ENCODE results near the gene FTO. TPM values are rescaled to one million over a fixed set of nuclear protein-coding genes. Genes with fewer than 3 reads are reported as not detected.

FTO gene
- polyA plus RNA-seq, 1 donor from 2014 or later = 80.1 TPM

DNA sequence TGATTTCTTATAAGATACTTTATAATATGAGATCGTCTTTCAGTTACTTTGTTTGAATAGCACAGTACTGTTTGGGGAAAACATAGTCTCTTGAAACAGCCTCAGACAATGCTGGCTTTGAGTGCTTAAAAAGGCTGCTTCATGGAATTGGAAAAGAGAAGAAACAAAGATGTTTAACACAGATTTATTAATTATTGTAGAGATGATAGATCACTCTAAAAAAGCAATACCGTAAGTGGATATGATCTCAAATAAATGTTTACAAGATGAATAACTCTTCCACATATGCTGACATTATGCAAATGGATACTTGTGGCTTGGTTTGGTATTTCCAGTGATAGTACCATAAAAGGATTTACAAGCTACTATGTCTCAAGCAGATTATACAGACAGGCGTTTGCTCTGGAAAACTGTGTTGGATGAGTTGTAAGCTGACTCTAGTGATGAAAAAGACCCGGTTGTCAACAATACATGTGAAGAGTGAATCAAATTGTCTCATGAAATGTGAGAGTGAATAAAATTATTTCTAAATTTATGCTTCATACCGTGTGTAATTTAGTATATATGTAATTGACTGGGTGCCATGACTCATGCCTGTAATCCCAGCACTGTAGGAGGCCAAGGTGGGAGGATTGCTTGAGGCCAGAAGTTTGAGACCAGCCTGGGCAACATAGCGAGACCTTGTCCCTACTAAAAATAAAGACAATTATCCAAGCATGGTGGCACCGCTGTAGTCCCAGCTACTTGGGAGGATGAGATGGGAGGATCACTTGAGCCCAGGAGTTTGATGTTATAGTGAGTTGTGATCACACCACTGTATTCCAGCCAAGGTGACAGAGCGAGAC, 105.4 kb downstream of the FTO start:
- H3K27ac ChIP-seq (ENCODE audit: low read length) = no peak overlapping the region

DNA sequence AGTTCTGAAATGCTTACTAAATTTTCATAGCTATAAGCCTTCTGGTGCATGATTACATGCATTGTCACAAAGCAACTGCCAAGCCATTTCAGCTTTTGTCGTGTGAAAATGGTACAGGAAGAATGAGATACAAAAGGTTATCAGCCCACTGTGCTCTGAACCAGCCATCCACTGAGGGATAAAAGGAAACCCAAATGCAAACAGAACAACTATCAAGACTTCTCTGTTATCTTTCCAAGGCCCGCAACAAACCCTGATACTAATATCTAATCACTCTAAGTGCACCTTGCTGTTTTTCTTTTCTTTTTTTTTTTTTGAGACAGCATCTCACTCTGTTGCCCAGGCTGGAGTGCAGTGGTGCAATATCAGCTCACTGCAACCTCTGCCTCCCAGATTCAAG, 109.0 kb downstream of the FTO start:
- Histone ChIP-seq H3K9me3 (ENCODE audit: low read length) (no peaks in the 10 kb centered on the region), H4K20me1 (ENCODE audit: insufficient read depth) (no peaks in the 10 kb centered on the region), H3K9ac (ENCODE audit: low read length) (no peak overlapping the region)

More for the DNA sequence above, 105.4 kb downstream of the FTO start:
- no peaks in the 10 kb centered on the region for H3K79me2 ChIP-seq (replicated peaks; ENCODE audit: insufficient read depth, low read length)
- peaks cover 5% of the 10 kb centered on the region for H3K36me3 ChIP-seq (ENCODE audit: insufficient read depth, low read length)
- TF ChIP-seq SMC3 (conservative IDR thresholded peaks at IDR 0.05; ENCODE audit: poor library complexity) (no peak), RAD21 (conservative IDR thresholded peaks at IDR 0.05) (no peak), TAF1 (IDR thresholded peaks at IDR 0.05; ENCODE audit: low read depth) (no peak)
- no peaks in the 10 kb centered on the region for H3K27me3 ChIP-seq (ENCODE audit: insufficient read depth, low read depth, low read length)
- H3K9ac ChIP-seq (ENCODE audit: low read length) = no peak overlapping the region
- no peak overlapping the region for H3K4me2 ChIP-seq (ENCODE audit: low read length)
- H3K9me2 ChIP-seq (ENCODE audit: insufficient read depth, low read length) = no peaks in the 10 kb centered on the region
- H2AFZ ChIP-seq (ENCODE audit: low read depth, low read length) = no peak overlapping the region
- no peaks in the 10 kb centered on the region for H3K9me3 ChIP-seq (ENCODE audit: low read length)
- no peak overlapping the region for H3K4me3 ChIP-seq (ENCODE audit: low read length)
- H4K20me1 ChIP-seq (ENCODE audit: insufficient read depth) = no peaks in the 10 kb centered on the region
- H3F3A ChIP-seq (ENCODE audit: insufficient read depth, low read length, poor library complexity, severe bottlenecking) = no peaks in the 10 kb centered on the region

More for the DNA sequence above, 109.0 kb downstream of the FTO start:
- Histone ChIP-seq H3K79me2 (replicated peaks; ENCODE audit: insufficient read depth, low read length) (no peaks in the 10 kb centered on the region), H3F3A (ENCODE audit: insufficient read depth, low read length, poor library complexity, severe bottlenecking) (no peaks in the 10 kb centered on the region), H3K36me3 (ENCODE audit: insufficient read depth, low read length) (peaks cover 8% of the 10 kb centered on the region), H2AFZ (ENCODE audit: low read depth, low read length) (no peak overlapping the region), H3K27me3 (ENCODE audit: insufficient read depth, low read depth, low read length) (no peaks in the 10 kb centered on the region), H3K9me2 (ENCODE audit: insufficient read depth, low read length) (no peaks in the 10 kb centered on the region), H3K27ac (ENCODE audit: low read length) (no peak overlapping the region), H3K4me3 (ENCODE audit: low read length) (no peak overlapping the region), H3K4me2 (ENCODE audit: low read length) (no peak overlapping the region)
- TF ChIP-seq, protein P1, sequence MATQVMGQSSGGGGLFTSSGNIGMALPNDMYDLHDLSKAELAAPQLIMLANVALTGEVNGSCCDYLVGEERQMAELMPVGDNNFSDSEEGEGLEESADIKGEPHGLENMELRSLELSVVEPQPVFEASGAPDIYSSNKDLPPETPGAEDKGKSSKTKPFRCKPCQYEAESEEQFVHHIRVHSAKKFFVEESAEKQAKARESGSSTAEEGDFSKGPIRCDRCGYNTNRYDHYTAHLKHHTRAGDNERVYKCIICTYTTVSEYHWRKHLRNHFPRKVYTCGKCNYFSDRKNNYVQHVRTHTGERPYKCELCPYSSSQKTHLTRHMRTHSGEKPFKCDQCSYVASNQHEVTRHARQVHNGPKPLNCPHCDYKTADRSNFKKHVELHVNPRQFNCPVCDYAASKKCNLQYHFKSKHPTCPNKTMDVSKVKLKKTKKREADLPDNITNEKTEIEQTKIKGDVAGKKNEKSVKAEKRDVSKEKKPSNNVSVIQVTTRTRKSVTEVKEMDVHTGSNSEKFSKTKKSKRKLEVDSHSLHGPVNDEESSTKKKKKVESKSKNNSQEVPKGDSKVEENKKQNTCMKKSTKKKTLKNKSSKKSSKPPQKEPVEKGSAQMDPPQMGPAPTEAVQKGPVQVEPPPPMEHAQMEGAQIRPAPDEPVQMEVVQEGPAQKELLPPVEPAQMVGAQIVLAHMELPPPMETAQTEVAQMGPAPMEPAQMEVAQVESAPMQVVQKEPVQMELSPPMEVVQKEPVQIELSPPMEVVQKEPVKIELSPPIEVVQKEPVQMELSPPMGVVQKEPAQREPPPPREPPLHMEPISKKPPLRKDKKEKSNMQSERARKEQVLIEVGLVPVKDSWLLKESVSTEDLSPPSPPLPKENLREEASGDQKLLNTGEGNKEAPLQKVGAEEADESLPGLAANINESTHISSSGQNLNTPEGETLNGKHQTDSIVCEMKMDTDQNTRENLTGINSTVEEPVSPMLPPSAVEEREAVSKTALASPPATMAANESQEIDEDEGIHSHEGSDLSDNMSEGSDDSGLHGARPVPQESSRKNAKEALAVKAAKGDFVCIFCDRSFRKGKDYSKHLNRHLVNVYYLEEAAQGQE (IDR thresholded peaks at IDR 0.05; ENCODE audit: borderline replicate concordance) = no peak
- no peak for TF ChIP-seq TAF1 (IDR thresholded peaks at IDR 0.05; ENCODE audit: low read depth)
- TF ChIP-seq EP300 (conservative IDR thresholded peaks at IDR 0.05; ENCODE audit: poor library complexity, severe bottlenecking) = no peak
- no peak for TF ChIP-seq EZH2 (IDR thresholded peaks at IDR 0.05; ENCODE audit: borderline replicate concordance, insufficient read depth, low read length, poor library complexity, severe bottlenecking)
- TF ChIP-seq MXI1 (conservative IDR thresholded peaks at IDR 0.05; ENCODE audit: poor library complexity, severe bottlenecking) = no peak
- TF ChIP-seq, protein P2, sequence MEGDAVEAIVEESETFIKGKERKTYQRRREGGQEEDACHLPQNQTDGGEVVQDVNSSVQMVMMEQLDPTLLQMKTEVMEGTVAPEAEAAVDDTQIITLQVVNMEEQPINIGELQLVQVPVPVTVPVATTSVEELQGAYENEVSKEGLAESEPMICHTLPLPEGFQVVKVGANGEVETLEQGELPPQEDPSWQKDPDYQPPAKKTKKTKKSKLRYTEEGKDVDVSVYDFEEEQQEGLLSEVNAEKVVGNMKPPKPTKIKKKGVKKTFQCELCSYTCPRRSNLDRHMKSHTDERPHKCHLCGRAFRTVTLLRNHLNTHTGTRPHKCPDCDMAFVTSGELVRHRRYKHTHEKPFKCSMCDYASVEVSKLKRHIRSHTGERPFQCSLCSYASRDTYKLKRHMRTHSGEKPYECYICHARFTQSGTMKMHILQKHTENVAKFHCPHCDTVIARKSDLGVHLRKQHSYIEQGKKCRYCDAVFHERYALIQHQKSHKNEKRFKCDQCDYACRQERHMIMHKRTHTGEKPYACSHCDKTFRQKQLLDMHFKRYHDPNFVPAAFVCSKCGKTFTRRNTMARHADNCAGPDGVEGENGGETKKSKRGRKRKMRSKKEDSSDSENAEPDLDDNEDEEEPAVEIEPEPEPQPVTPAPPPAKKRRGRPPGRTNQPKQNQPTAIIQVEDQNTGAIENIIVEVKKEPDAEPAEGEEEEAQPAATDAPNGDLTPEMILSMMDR (IDR thresholded peaks at IDR 0.05; ENCODE audit: poor library complexity, severe bottlenecking) = no peak
- no peak for TF ChIP-seq RAD21 (conservative IDR thresholded peaks at IDR 0.05)
- no peak for TF ChIP-seq SMC3 (conservative IDR thresholded peaks at IDR 0.05; ENCODE audit: poor library complexity)
- no peak for TF ChIP-seq POLR2AphosphoS5 (IDR thresholded peaks at IDR 0.05)

Data from neural cell (in vitro differentiated cells).